Activated naive CD8-positive, alpha-beta T cell treated with anti-CD3 and anti-CD28 coated beads for 36 hours (primary cell): ENCODE results near the gene RHBDF1. TPM values are rescaled to one million over a fixed set of nuclear protein-coding genes. Genes with fewer than 3 reads are reported as not detected.
"Not testable (repeated sequence)": the region's sequence is repeated elsewhere in the genome, so short reads cannot be mapped to it uniquely, and the experiment has no call there.

Source experiments
- DNase-seq: peaks from one replicate; pipeline ENCODE4 v3.0.0; 2021
- H3K27ac Mint-ChIP-seq: one replicate; pipeline ENCODE4 v1.8.0; 2022; ENCODE audit warnings: mild to moderate bottlenecking, moderate library complexity, mixed read lengths
- H3K27me3 Mint-ChIP-seq: one replicate; pipeline ENCODE4 v1.8.0; 2022; ENCODE audit warnings: mild to moderate bottlenecking, mixed read lengths
- H3K36me3 Mint-ChIP-seq: one replicate; pipeline ENCODE4 v1.8.0; 2021; ENCODE audit warnings: mild to moderate bottlenecking, mixed read lengths
- H3K4me1 Mint-ChIP-seq: one replicate; pipeline ENCODE4 v1.8.0; 2021; ENCODE audit warnings: mixed read lengths
- H3K4me3 Mint-ChIP-seq: one replicate; pipeline ENCODE4 v1.8.0; 2022; ENCODE audit warnings: mild to moderate bottlenecking, moderate library complexity, mixed read lengths
- H3K9me3 Mint-ChIP-seq: one replicate; pipeline ENCODE4 v1.8.0; 2022; ENCODE audit warnings: mixed read lengths
- total RNA-seq, 2 experiments: library from RNA; stranded (reverse); gene quantifications; one replicate each; pipeline ENCODE4 v1.2.3, GENCODE V29; 2021

Gene RHBDF1
- total RNA-seq, 2 experiments from 2014 or later: 0.41 TPM; not detected in 1

DNA sequence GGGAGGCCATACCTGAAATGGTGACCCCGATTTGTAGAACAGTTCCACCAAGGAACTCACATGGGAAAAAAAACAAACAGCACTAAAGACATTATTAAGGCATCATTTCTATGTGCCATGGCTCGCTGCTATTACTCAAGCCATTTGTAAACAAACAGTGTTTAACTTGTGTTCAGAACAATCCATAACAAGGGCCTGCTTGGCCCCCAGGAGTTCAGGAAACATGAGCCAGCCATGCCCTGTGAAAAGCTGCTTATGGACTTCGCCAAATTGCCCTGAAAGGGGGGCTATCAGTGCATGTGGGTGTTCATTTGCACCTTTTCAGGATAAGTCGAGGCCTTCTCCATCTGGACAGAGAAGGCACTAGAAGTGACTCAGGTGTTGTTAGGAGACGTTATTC lies 27.0 kb downstream of the RHBDF1 start:
- Mint-ChIP-seq H3K36me3 (peaks cover 49% of the 10 kb centered on the region), H3K27ac (no peak overlapping the region), H3K9me3 (no peaks in the 10 kb centered on the region), H3K4me1 (peaks cover 30% of the 10 kb centered on the region), H3K4me3 (no peak overlapping the region), H3K27me3 (no peaks in the 10 kb centered on the region)
- no peak for DNase-seq

DNA sequence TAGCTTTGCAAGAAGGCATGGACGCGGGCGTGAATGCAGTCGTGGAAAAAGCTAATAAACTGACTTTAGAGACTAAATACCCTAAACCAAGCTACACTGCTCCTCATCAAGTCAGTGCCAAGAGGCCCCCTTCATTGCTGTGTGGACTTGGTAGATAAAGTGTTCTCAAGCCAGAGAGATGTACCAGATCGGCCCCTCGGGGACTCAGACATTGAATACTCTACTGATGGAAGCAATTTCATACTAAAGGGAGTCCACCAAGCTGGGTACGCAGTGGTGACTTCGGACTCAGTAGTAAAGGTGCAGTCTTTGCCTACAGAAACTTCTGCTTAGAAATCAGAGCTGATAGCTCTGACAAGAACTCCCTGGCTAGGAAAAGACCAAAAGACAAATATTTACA lies 27.8 kb downstream of the RHBDF1 start:
- Mint-ChIP-seq H3K4me1 (peaks cover 31% of the 10 kb centered on the region), H3K4me3 (no peak overlapping the region), H3K27me3 (no peaks in the 10 kb centered on the region), H3K36me3 (peaks cover 44% of the 10 kb centered on the region), H3K9me3 (no peaks in the 10 kb centered on the region), H3K27ac (no peak overlapping the region)
- DNase-seq: no peak

DNA sequence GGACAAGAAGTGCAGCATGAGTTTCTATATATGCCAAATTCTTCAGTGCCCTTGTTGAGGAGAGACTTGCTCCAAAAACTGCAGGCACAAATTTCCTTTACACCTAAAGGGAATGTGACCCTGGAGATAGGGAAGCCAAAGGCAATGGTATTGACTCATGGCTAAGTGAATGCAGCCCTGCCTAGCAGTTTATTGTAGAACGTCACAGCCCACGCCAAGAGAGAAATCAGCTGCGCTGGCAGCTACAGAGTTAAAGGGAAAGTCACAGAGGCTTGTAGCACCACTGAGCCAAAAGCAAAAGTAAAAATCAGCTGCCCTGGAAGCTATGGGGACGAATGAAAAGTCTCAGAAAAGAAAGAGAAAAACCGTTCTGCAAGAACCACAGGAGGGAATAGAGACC lies 29.1 kb downstream of the RHBDF1 start:
- Mint-ChIP-seq H3K27me3 (no peaks in the 10 kb centered on the region), H3K27ac (no peak overlapping the region), H3K4me1 (peaks cover 41% of the 10 kb centered on the region), H3K36me3 (peaks cover 41% of the 10 kb centered on the region), H3K9me3 (no peaks in the 10 kb centered on the region), H3K4me3 (no peak overlapping the region)
- DNase-seq: no peak

DNA sequence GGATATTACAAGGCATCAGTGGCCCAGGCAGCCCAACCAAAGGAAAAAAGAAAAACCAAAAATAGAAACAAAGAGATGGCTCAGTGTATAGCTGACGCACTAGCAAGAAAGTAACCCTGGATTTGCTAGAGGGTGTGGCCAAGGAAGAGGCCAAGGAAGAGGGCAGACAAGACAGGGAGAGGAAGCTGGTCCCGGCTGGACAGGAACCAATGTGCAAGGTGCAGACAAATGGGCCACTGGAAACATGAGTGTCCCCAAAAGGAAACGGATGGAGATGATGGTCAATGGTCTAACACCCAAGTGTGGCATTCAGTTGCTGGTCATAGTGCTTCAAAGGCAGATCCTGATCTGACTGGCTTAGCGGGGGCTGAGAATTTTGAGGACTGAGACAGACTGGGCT lies 29.7 kb downstream of the RHBDF1 start:
- no peak for DNase-seq
- Mint-ChIP-seq H3K9me3 (no peaks in the 10 kb centered on the region), H3K4me3 (no peak overlapping the region), H3K4me1 (peaks cover 42% of the 10 kb centered on the region), H3K27me3 (no peaks in the 10 kb centered on the region), H3K36me3 (peaks cover 37% of the 10 kb centered on the region), H3K27ac (no peak overlapping the region)

DNA sequence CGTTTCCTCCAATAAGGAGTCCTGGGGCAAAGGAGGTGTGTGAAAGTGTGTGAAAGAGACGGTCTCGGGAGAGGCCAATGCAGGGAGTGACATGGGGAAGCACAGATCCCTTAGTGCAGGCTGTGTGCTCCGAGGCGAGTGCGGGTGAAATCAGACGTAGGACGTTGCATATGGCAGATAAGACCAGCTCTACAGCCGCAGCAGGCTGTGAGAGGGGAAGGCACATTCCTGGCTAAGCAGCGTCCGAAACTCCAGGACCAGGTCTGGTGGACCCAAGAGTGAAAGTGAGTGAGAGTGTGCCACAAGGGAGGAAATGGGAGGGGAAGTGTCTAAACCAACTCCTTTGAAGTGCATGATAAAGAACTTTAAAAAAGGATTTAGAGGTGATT lies 30.4 kb downstream of the RHBDF1 start:
- Mint-ChIP-seq H3K4me3 (no peak overlapping the region), H3K4me1 (peaks cover 43% of the 10 kb centered on the region), H3K27me3 (no peaks in the 10 kb centered on the region), H3K27ac (peak overlapping the region; percentile 34), H3K9me3 (no peaks in the 10 kb centered on the region), H3K36me3 (peaks cover 33% of the 10 kb centered on the region)
- DNase-seq: no peak

DNA sequence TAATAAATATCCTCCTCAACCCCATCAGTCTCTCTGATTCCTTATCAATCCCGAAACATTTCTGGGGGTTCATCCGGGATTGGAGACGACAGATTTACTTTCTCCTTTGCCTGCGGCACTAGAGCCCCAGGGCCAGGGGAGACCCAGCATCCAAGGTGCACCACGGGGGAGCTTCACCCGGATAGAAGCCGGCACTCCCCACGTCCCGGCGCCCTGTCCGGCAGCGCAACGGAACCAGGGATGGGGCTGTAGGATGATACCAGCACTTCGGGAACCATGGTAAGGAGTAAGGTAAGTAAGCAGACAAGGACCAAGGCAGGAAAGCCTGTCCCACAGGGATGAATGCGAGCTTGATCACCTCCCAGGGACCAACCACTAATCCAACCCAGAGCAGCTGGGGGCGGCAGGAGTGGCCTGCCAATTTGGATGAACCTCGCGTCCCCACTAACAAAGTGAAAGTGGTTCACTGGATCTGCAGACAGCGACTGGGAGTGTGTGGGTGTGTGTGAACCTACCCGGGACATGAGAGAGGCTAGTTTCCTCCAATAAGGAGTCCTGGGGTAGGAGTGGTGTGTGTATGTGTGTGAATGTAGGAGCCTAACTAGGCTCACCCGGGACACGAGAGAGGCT lies 30.9 kb downstream of the RHBDF1 start:
- H3K27me3 Mint-ChIP-seq: no peaks in the 10 kb centered on the region
- H3K4me3 Mint-ChIP-seq: no peak overlapping the region
- peaks cover 43% of the 10 kb centered on the region for H3K4me1 Mint-ChIP-seq
- DNase-seq: no peak
- H3K27ac Mint-ChIP-seq: peak overlapping the region; percentile 34
- H3K9me3 Mint-ChIP-seq: no peaks in the 10 kb centered on the region
- peaks cover 32% of the 10 kb centered on the region for H3K36me3 Mint-ChIP-seq

DNA sequence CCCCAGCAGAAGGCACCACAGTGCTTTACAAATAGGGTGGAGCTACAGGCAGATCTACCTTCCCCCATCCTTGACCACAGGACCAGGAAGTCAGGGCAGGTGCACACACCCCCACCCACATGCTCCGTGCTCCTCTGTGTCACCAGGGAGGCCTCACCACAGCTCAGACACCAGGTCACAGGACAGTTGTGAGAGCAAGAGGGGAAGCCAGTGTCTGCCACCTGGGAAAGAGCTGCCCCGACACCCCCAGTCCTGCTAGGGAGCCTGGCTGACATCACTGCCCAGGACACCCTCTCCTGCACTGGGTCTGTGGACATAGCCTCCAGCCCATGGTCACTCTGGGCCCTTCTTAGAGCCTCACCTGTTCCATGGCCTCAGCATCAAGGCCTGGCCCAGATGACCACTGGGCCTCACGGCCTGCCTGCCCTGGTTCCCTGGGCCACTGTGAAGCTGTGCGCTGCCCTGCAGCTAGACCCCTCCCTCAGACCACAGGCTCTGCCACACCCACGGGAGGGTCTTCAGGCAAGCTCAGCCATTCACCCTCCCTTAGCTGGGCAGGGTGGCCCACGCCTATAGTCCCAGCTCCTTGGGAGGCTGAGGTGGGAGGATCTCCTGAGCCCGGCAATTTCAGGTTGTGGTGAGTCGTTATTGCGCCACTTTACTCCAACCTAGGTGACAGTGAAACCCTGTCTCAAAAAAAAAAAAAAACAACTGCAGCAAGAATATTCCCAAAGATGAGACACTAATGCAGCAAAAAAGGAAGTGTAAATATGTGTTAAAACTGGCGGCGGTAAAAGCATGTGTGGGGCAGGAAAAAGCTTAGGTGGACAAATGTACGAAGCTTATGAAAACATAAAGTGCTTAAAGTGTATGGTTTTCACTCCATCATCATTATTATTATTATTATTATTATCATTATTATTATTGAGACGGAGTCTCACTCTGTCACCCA lies 33.2 kb downstream of the RHBDF1 start:
- peak overlapping the region; percentile 42 for H3K27ac Mint-ChIP-seq
- DNase-seq: peak; percentile 55
- no peaks in the 10 kb centered on the region for H3K9me3 Mint-ChIP-seq
- H3K4me3 Mint-ChIP-seq: no peak overlapping the region
- H3K27me3 Mint-ChIP-seq: no peaks in the 10 kb centered on the region
- peaks cover 21% of the 10 kb centered on the region for H3K36me3 Mint-ChIP-seq
- peaks cover 42% of the 10 kb centered on the region for H3K4me1 Mint-ChIP-seq

DNA sequence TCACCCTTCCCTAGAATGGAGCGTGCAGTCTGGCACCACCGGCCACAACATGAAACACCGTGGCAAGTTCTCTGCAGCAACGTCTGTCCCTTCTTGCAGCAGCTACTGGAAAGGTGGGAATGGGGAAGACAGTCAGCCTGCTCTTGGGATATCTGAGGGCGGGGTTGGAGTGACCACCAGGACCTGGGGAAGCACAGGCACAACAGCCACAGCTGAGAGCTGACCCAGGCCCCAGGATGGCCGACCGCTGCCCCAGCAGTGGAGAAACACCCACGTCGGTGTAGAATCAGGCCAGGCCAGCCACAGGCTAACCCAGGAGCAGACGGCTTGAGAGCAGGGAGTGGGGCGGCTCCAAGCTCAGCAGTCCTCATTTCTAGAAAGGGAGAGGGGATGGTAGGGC lies 34.2 kb downstream of the RHBDF1 start:
- H3K27me3 Mint-ChIP-seq, H3K27ac Mint-ChIP-seq, H3K9me3 Mint-ChIP-seq, H3K4me3 Mint-ChIP-seq, DNase-seq: not testable (repeated sequence)
- H3K36me3 Mint-ChIP-seq: peaks cover 16% of the 10 kb centered on the region
- H3K4me1 Mint-ChIP-seq: peaks cover 36% of the 10 kb centered on the region

DNA sequence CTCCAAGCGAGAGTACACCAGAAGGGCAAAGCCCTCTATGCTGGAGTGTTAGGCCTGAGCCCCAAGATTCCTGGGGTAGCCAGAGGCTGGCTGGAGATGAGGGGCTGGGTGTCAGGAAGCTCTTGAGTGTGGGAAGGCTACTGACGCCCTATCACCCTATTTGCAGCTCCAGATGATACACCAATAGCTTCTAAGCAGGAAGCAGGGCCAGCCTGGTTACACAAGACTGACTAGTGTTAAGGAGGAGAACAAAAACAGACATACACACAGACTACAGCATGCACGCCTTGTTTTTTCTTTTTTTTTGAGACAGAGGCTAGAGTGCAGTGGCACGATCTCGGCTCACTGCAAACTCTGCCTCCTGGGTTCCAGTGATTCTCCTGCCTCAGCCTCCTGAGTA lies 34.9 kb downstream of the RHBDF1 start:
- Mint-ChIP-seq H3K27me3 (no peaks in the 10 kb centered on the region), H3K4me1 (peaks cover 30% of the 10 kb centered on the region), H3K36me3 (peaks cover 10% of the 10 kb centered on the region), H3K27ac (no peak overlapping the region), H3K4me3 (no peak overlapping the region), H3K9me3 (no peaks in the 10 kb centered on the region)
- no peak for DNase-seq

DNA sequence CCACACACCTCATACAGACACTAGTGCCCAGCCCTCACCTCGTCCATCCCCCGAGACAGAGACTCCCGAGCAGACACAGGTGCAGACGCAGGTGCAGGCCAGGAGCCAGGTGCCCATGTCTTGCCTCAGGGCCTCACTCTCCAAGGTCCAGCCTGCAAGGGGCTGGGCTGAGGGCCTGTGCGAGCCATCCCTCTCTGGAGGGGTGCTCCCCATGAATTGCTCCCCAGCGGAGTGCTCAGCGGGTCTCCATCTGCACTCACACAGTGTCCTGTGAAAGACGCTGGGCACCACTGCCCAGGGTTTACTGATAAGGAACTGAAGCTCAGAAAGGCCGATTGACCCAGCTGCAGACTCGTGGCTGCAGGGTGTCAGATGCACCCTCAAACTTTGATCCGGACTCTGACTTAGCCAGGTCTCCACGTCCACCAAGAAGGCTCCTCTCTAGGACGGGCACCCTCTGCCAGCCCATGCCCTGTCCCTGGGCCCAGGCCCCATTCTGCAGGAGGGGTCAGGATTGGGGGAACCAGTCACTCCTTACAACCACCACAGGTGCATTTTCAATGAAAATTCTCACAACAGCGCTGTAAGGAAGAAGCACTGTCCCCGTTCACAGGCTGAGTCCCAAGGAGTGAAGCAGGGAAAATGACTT lies 36.0 kb downstream of the RHBDF1 start:
- peak overlapping the region; percentile 16 for H3K27ac Mint-ChIP-seq
- peaks cover 22% of the 10 kb centered on the region for H3K4me1 Mint-ChIP-seq
- no peak for DNase-seq
- H3K4me3 Mint-ChIP-seq: no peak overlapping the region
- peaks cover 2% of the 10 kb centered on the region for H3K36me3 Mint-ChIP-seq
- H3K9me3 Mint-ChIP-seq: no peaks in the 10 kb centered on the region
- H3K27me3 Mint-ChIP-seq: no peaks in the 10 kb centered on the region

DNA sequence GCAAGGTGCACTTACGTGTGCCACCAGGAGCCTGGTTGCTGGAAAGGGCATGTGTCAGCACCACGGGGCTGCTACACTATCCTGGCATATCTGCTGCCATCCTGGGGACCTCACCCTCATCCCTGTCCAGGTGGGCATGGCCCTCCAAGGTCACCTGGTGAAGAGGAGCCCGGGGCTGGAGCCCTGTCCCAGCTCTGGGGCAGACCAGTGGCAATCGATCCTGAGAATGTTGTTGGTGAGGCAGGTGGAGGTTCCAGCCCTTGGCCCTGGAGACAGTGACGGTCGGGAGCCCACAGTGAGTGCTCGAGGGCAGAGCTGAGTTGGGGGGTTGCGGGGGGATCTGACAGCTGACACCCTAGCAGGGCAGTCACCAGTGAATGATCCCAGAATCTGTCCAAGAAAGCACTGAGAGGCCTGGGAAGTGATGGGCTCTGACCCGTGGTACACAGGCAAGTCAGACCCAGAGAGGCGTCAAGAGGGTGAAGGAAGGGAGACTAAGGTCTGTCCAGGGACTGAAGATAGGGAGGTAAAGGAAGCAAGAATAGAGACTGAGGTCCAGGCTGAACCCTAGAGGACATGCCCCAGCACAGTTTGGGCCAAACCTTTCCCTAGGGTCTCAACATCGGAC lies 36.6 kb downstream of the RHBDF1 start:
- H3K36me3 Mint-ChIP-seq: peaks cover 2% of the 10 kb centered on the region
- no peak overlapping the region for H3K27ac Mint-ChIP-seq
- no peaks in the 10 kb centered on the region for H3K9me3 Mint-ChIP-seq
- no peak overlapping the region for H3K4me3 Mint-ChIP-seq
- no peak for DNase-seq
- H3K4me1 Mint-ChIP-seq: peaks cover 22% of the 10 kb centered on the region
- H3K27me3 Mint-ChIP-seq: no peaks in the 10 kb centered on the region

DNA sequence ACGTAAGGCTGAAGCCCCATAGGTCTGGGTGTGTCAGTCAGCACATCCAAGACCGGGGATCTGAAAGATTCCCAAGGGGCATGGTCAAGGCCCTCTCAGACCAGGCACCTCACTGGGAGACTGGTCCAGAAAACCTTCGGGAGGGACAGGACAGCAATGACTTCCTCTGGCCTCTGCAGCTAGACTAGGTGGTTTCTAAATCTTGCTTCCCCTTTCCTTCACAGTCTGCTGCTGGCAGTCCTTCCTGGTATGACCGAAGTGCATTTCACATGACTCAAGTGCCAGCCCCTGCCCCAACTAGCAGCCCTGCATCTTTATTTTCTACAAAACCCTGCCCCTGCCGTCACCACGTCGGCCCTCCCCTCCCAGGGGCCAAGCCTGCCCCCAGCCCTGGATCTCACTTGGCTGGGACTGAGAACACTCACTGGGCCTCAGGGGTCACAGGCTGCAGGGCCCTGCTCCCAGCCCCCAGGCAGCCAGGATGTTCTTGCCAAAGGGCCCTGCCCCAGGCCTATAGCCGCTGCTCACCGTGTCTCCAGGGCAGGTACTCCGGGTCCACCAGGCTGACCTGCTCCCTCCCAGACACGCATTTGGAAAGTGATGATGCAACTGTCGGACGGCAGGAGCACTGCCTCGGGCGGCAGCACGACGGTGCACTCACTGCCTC lies 37.3 kb downstream of the RHBDF1 start:
- H3K4me3 Mint-ChIP-seq: no peak overlapping the region
- DNase-seq: no peak
- peaks cover 2% of the 10 kb centered on the region for H3K36me3 Mint-ChIP-seq
- no peaks in the 10 kb centered on the region for H3K27me3 Mint-ChIP-seq
- no peak overlapping the region for H3K27ac Mint-ChIP-seq
- no peaks in the 10 kb centered on the region for H3K9me3 Mint-ChIP-seq
- peaks cover 22% of the 10 kb centered on the region for H3K4me1 Mint-ChIP-seq

DNA sequence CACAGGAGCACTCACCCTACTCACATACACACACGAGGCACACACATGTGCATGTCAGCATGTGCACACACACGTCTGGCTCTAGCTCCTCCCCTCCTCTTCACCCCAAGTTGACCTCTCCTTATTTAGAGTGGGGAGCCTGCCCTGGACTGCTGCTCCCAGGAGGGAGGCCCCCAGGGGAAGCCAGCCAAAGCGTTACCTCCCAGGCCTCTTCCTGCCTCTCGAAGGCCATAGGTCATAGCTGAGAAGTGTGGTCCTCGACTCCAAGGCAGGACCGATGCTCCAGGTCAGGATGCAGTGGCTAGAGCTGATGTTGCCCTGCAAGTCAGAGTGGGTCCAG lies 37.8 kb downstream of the RHBDF1 start:
- no peak overlapping the region for H3K4me3 Mint-ChIP-seq
- H3K9me3 Mint-ChIP-seq: no peaks in the 10 kb centered on the region
- H3K27me3 Mint-ChIP-seq: no peaks in the 10 kb centered on the region
- no peak overlapping the region for H3K27ac Mint-ChIP-seq
- DNase-seq: no peak
- H3K4me1 Mint-ChIP-seq: peaks cover 18% of the 10 kb centered on the region
- peaks cover 2% of the 10 kb centered on the region for H3K36me3 Mint-ChIP-seq

DNA sequence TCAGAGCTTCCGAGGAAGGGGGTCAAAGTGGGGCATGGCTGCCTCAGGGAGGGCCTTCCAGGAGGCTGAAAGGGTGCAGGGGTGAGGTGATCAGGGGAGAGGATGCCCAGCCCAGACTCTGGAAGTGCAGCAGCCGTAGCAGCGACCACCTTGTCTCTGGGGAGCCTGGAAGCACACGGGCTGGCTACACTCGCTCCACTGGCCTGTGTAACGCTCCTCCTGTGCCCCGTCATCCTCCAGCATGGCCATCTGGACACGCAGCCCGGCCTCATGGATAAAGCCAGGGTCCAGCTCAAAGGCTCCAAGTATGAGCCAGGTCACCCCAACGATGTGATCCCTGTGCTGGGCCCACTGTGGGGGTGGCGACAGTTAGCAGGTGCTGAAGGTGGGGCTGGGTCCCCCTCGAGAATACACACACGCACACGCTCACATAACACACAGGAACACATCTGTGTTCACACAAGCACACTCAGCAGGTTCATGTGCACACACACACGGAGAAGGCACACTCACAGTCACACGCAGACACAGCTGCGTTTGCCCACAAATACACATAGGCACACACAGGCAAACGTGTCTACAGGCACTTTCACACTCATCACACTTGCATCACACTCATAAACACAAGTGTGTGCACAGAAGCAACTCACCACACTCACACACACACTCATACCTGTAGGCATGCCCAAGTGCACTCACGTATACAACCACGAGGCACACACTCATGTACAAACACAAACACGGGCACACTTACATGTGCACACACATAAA lies 38.4 kb downstream of the RHBDF1 start:
- Mint-ChIP-seq H3K27ac (no peak overlapping the region), H3K27me3 (no peaks in the 10 kb centered on the region), H3K36me3 (no peaks in the 10 kb centered on the region), H3K4me1 (peaks cover 12% of the 10 kb centered on the region), H3K4me3 (no peak overlapping the region), H3K9me3 (no peaks in the 10 kb centered on the region)
- no peak for DNase-seq
